Islet of Langerhans (tissue), 1 donor: ENCODE results near the gene CDHR1.

Experiments
- FAIRE-seq: peaks from one replicate; lab custom pipeline; 2011; peaks lifted over from hg19 to GRCh38; lab: Jason Lieb, UNC

Gene CDHR1

GRCh38 chr10:84201244-84201606 is 6.9 kb downstream of the CDHR1 start:
- no peak for FAIRE-seq

DNA sequence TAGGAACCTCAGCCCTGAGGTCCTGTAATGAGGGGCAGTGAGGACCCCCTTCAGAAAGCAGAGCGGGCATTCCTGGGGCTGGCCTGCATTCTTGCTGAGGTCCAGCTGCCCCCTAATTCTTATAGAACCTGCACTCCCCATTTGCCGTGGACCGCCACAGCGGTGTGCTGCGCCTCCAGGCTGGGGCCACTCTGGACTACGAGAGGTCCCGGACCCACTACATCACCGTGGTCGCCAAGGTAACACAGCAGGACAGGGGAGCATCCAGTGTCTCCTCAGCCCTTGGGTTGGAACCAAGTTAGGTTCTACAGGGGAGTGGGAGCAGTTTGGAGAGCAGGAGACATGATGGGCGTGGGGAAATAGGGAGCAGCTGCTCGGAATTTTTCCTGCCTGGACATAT is 7.3 kb downstream of the CDHR1 start:
- FAIRE-seq, result no peak

DNA sequence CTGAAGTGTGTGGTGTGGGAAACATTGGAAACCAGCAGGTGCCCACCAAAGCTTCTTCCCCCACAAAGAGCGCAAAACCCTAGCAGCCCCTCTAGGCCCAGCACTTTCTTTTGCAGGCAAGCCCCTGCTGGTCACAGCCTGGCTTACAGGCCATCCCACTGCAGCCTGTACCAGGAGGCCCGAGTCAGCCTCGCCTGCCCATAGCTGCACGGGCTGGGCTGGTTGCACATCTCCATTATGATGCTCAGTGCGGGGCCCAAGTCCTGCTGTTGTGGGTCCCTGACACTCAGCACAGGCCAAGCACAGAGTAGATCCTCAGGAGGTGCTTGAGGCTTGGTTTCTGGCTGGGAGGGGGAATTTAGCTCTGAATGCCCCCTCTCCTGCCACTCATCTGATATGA is 8.0 kb downstream of the CDHR1 start:
- FAIRE-seq, result no peak

- no peak for FAIRE-seq
Observed at GRCh38 chr10:84204122-84204521, 9.8 kb downstream of the CDHR1 start.

DNA sequence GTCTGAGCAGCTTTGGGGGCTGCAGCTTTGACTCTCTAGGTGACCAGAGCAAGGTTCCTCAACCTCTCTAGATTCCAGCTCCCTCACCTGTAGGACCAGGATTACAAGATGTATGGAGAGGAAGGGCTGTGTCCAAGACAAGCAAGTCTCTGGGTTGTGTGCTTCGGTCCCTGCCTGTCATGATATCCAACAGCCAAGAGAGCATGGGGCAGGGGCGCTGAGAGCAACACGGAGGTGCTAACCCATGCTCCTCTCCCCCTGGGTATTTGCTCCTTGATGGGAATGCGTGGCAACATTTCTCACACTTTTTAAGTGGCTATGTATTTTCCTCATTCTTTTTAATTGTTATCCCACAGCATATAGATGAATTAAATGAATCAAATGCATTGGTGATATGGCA is 10.3 kb downstream of the CDHR1 start:
- FAIRE-seq, result no peak

DNA sequence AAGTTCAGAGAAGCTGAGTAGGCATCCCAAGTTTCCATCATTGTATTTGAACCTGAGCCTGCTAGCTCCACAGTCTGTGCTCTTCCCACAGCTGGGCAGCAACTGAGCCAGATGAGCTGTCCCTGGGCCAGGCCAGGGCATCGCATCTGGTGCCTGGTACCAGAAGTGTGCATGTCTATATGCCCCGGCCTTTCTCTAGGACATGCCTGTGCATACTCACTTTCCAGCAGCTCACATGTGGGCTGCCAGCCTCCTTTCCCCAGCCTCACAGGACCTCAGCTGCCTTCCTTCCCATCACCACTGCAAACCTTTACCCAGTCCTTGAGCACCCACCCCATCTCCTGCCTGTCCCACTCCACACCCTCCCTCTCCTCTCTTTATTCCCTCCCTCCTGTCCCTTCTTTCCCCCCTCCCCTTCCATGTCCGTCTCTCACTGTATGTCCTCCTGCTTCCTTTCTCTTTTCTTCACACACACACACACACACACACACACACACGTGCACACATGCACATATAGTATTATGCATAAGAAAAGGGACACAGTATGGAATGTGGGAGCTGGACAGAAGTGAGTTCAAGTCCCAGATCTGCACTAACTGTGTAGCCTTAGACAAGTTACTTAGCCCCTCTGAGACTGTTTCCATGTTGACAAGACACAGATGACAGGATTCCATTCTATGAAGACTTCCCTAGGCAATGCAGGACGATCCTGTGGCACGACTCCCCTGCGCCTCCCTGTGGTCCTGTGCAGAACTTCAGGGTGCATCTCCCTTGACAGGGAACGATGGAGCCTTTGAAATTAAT is 10.9 kb downstream of the CDHR1 start:
- FAIRE-seq, result no peak

GRCh38 chr10:84205853-84206525 is 11.7 kb downstream of the CDHR1 start:
- FAIRE-seq, result no peak

- no peak for FAIRE-seq
Observed at GRCh38 chr10:84208023-84208422, 13.7 kb downstream of the CDHR1 start.

- no peak for FAIRE-seq
Observed at GRCh38 chr10:84211566-84211965, 17.2 kb downstream of the CDHR1 start.

DNA sequence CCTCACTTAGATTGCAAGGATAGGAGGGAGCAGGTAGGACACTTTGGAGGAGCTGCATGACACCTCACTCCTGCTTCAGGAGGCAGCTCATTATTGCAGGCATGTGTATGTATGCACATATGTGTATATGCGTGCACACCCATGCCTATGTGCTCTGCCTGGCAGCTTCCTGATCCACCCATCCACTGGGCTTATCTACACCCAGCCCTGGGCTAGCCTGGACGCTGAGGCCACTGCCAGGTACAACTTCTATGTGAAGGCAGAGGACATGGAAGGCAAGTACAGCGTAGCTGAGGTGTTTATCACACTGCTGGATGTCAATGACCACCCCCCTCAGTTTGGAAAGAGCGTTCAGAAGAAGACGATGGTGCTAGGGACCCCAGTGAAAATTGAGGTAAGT is 17.7 kb downstream of the CDHR1 start:
- FAIRE-seq, result no peak

DNA sequence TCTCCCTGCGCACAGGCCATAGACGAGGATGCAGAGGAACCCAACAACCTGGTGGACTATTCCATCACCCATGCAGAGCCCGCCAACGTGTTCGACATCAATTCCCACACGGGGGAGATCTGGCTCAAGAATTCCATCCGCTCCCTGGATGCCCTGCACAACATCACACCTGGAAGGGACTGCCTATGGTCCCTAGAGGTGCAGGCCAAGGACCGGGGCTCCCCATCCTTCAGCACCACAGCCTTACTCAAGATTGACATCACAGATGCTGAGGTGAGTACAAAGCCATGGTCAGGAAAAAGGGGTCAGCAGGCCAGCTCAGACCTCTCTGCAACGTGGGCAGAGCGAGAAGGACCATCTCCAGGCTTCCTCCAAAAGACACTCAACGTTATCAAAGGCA is 18.7 kb downstream of the CDHR1 start:
- FAIRE-seq, result no peak

DNA sequence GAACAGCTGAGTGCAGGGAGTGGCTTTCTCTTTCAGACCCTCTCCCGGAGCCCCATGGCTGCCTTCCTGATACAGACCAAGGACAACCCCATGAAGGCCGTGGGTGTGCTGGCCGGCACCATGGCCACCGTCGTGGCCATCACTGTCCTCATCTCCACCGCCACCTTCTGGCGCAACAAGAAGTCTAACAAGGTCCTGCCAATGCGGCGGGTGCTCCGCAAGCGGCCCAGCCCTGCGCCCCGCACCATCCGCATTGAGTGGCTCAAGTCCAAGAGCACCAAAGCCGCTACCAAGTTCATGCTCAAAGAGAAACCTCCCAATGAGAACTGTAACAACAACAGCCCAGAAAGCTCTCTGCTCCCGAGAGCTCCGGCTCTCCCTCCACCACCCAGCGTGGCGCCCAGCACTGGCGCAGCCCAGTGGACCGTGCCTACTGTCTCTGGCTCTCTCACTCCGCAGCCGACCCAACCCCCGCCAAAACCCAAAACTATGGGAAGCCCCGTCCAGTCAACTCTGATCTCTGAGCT is 19.8 kb downstream of the CDHR1 start:
- no peak for FAIRE-seq

DNA sequence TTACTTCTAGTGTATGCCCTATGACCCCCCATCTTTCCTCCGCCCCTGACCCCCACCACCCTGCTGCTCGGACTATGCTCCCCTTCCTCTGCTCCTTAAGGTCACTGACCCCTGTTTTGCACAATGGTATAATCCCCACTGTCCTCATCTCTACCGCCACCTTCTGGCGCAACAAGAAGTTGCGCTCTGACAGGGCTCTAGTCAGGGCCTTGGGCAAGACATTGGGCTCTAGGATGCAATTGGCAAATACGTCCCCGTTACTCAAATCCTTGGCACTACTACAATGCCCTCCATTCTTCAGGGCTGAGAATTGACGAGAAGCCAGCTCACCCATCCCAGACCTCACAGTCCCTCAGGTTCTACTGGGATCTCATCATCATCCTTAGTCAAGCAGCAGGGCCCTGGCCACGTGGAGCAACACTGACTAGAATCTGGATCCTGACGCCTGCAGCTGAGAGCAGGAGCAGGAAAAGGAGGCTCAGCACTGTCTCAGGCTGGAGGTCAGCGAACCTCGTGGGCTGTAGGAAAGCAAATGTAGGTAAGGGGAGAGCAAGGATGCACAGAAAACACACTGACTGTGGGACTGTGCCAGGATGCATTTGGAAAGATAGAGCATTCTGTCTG is 20.4 kb downstream of the CDHR1 start:
- no peak for FAIRE-seq

DNA sequence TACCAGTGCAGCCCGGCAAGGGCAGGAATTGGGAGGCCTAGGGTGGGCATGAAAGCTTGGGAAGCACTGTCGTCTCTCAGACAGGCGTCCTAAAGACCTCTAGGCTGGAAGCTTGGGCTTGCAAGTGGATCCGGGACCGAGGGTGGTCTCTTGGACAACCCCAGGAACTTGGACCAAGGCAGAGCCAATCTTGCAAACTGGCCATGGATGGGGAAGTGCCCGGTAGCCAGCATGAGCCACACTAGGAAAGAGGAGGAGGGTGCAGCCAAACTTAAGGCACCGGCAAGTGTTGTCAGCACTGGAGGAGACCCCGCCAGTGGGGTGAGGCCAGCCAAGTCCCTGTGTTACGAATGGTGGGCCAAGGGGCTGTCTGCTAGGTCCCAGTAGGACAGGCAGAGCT is 22.5 kb downstream of the CDHR1 start:
- FAIRE-seq, result no peak

GRCh38 chr10:84217746-84218145 is 23.4 kb downstream of the CDHR1 start:
- FAIRE-seq, result no peak

DNA sequence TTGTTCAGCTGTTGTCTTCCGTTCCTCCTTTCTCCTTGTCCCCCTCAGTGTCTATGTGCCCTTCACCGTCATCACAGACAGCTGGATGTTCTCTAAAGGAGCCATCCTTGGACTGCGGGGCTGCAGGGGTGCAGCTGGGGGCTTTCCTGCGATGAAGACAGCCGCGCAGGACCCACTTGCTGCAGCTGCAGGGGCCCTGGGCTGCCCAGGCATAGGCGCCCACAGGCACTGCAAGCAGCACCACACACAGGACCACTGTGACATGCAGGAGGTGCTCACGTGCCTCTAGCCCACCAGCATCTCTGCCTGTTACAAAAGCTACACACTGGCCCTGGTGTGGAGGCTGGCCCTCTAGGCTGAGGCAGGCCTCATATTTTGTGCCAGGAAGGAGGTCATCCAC is 27.6 kb downstream of the CDHR1 start:
- FAIRE-seq, result no peak

- FAIRE-seq, result no peak
Observed at GRCh38 chr10:84224411-84225028, 30.2 kb downstream of the CDHR1 start.

DNA sequence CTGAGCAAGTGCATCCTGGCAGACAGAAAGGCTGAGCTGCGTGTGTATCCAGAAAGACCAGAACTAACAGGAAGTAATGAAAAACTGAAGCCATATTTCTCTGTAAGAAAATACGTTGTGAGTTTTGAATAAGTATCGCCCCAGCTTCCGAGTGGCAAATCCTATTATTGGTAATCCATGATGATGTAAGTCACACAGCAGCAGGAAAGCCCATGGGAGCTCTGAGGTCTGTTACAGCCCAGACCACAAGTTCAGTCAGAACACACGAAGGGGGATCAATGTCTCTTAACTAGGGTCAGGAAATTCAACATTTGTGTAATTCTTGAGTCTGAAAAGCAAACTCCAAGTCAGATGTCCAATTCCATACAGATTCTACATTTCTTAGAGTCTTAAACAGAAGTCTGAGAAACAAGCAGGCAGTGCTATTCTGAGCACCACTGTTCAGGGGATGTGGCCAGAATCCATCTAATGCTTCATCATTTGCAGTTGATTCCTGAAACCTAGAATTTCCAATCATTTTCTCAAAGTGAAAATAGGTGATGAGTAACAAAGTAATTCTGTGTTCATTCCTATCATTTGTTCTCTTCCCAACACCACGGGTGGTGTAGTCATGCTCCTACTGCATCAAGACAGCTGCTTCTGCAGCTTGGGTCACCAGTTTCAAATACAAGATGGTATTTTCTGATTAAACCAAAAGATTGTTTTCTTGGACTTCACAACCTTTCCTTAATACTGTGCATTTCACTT is 31.3 kb downstream of the CDHR1 start, which contains the start of gene LRIT2:
TSS of gene LRIT2 (minus strand) at position 118 of the 747 bp plus-strand sequence. CDS start at position 94, 24 bp downstream.
- no peak for FAIRE-seq

DNA sequence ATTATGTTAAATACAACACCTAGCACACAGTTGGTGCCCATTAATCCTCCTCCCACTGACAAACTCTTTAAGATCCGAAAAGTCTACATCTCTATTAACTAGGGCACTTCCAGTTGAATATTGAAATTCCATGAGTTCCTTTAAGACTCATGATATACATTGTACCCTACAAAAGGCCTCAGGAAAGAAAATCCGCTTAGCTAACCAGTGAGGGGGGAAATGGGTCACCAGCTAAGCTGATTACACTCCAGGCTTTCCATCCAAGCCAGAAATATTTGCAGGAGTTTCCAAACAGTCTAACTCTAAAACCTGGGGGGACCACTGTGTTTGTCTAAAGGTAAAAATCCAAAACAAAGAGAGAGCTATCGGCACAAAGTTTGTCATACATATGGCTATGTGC is 32.3 kb downstream of the CDHR1 start:
- FAIRE-seq, result no peak

DNA sequence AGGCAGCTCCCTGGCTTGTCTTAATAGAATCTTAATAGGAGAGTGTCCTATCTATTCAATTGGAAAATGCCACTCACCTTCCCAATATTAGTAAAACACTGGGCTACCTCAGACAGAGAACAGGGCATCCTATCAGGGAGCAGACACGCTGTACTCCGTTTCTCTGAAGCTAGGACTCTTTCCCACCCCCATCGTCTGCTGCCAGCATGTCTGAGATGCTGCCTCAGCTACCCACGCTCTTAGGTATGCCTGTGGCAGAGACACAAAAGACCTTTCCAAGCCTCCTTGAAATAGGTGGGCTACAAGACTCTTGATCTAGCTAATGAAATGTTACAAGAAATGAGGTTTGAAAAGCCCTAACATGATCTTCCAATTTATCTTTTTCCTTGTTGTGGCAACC is 33.5 kb downstream of the CDHR1 start:
- FAIRE-seq, result no peak

DNA sequence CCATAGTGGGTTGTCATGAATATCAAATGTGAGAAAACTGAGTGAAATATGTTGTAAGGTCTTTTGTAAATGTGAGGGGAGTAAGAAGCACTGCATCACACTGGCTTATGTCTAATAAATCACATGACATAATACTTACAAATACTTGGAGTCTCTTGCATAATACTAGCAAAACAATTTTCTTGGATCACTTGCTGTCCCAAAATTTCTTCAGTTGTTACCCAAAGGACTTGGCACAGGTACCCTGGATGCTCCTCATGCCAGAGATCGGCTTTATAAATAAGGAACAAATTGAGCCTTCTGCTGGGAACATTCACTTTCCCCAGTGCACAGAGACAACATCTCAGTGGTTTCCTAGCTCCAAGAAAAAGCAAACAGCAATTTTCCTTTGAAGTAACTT is 36.0 kb downstream of the CDHR1 start:
- FAIRE-seq, result no peak

GRCh38 chr10:84232376-84232775 is 38.0 kb downstream of the CDHR1 start:
- no peak for FAIRE-seq
